Endothelial cell of umbilical vein (primary cell): Measurements from ENCODE around the gene APOC1. TPM values are rescaled to one million over a fixed set of nuclear protein-coding genes. Genes with fewer than 3 reads are reported as not detected.

Experiments
- BruUV-seq: library from RNA; stranded (reverse); fragments of 400-500 nt; replicated peaks from 2 replicates; lab custom pipeline; 2021; lab: Mats Ljungman, UMichigan
- CTCF ChIA-PET: fragments of 300-600, 350-600 bp; sonication (Branson Sonifier 250); formaldehyde crosslinking; loops from one replicate; lab custom pipeline; 2021; ENCODE audit warnings: antibody characterized with exemption, inconsistent platforms; lab: Charles Lee
- POLR2A ChIA-PET: fragments of 300-600, 350-600 bp; sonication (Branson Sonifier 250); formaldehyde crosslinking; loops from one replicate; lab custom pipeline; 2021; ENCODE audit warnings: antibody characterized with exemption, inconsistent platforms; lab: Charles Lee
- DNase-seq: peaks from one replicate; pipeline ENCODE4 v3.0.0-alpha.2; 2011; ENCODE audit warnings: low read depth, low spot score
- FAIRE-seq: peaks from 2 replicates; lab custom pipeline; 2011; peaks lifted over from hg19 to GRCh38; lab: Jason Lieb, UNC
- H2AFZ ChIP-seq: 2 replicates; pipeline ENCODE4 v1.6.0; 2012; ENCODE audit warnings: low read depth, low read length, control low read depth, inconsistent platforms
- H3K27ac ChIP-seq: 2 replicates; pipeline ENCODE4 v1.5.1; 2011; ENCODE audit warnings: low read depth, mild to moderate bottlenecking, control low read depth, low read length, moderate library complexity; ENCODE audit not compliant: insufficient read depth
- H3K27me3 ChIP-seq, 2 experiments: 2 replicates each; pipeline versions ENCODE4 v1.6.0 to v1.6.1; 2011; ENCODE audit warnings: low read length in 2 of 2, mixed read lengths in 1 of 2; ENCODE audit not compliant: control insufficient read depth in 2 of 2, insufficient read depth in 2 of 2
- H3K36me3 ChIP-seq, 2 experiments: 2 replicates in 1 of 2; 3 replicates in 1 of 2; pipeline ENCODE4 v1.5.1; 2011; ENCODE audit warnings: low read length in 2 of 2, mild to moderate bottlenecking in 1 of 2, moderate library complexity in 1 of 2; ENCODE audit not compliant: control insufficient read depth in 2 of 2, insufficient read depth in 2 of 2; ENCODE audit errors: extremely low read depth in 1 of 2
- H3K4me1 ChIP-seq: 3 replicates; pipeline ENCODE4 v1.5.1; 2011; ENCODE audit warnings: mild to moderate bottlenecking, low read length; ENCODE audit not compliant: control insufficient read depth, insufficient read depth; ENCODE audit errors: extremely low read depth
- H3K4me2 ChIP-seq: 2 replicates; pipeline ENCODE4 v1.6.1; 2011; ENCODE audit warnings: low read length, control low read depth, mixed read lengths; ENCODE audit not compliant: insufficient read depth
- H3K4me3 ChIP-seq, 3 experiments: fragments of 200-600 bp in 1 of 3; sonication (generic), shearing (Covaris generic) in 1 of 3; replicated peaks in 1 of 3; 2 replicates each; pipeline ENCODE4 v1.5.1; 2011 to 2016; ENCODE audit warnings: control low read depth in 3 of 3, low read length in 3 of 3, mild to moderate bottlenecking in 2 of 3, inconsistent platforms in 1 of 3, low read depth in 1 of 3, moderate library complexity in 1 of 3; ENCODE audit not compliant: insufficient read depth in 1 of 3
- H3K79me2 ChIP-seq: 2 replicates; pipeline ENCODE4 v1.6.0; 2012; ENCODE audit warnings: low read length, inconsistent platforms; ENCODE audit not compliant: control insufficient read depth, insufficient read depth
- H3K9ac ChIP-seq: replicated peaks from 2 replicates; pipeline ENCODE3; 2011; ENCODE audit warnings: low read length, control low read depth; ENCODE audit not compliant: insufficient read depth; ENCODE audit errors: extremely low read depth
- H3K9me1 ChIP-seq: replicated peaks from 3 replicates; pipeline ENCODE4 v1.6.0; 2011; ENCODE audit warnings: mild to moderate bottlenecking, low read length; ENCODE audit not compliant: control insufficient read depth, insufficient read depth; ENCODE audit errors: extremely low read depth
- H3K9me3 ChIP-seq: replicated peaks from 2 replicates; pipeline ENCODE4 v1.5.1; 2012; ENCODE audit warnings: low read length, inconsistent platforms; ENCODE audit not compliant: control insufficient read depth, insufficient read depth
- H4K20me1 ChIP-seq: replicated peaks from 2 replicates; pipeline ENCODE3; 2011; ENCODE audit warnings: mild to moderate bottlenecking, low read length; ENCODE audit not compliant: control insufficient read depth, insufficient read depth; ENCODE audit errors: extremely low read depth
- EZH2 ChIP-seq: IDR thresholded peaks from 2 replicates; pipeline ENCODE4 v1.6.1; 2012; ENCODE audit warnings: borderline replicate concordance, low read depth, mild to moderate bottlenecking, moderate library complexity, low read length, inconsistent platforms; ENCODE audit not compliant: severe bottlenecking
- FOS ChIP-seq: IDR thresholded peaks from 2 replicates; pipeline ENCODE4 v1.6.1; 2011; ENCODE audit warnings: mild to moderate bottlenecking, low read length, moderate library complexity, borderline replicate concordance; ENCODE audit not compliant: insufficient read depth
- GATA2 ChIP-seq: IDR thresholded peaks from 2 replicates; pipeline ENCODE4 v1.7.0; 2011; ENCODE audit warnings: low read depth, mild to moderate bottlenecking, moderate library complexity, mixed read lengths, low read length; ENCODE audit not compliant: insufficient read length, insufficient read depth
- JUN ChIP-seq: IDR thresholded peaks from 2 replicates; pipeline ENCODE4 v1.6.1; 2011; ENCODE audit warnings: borderline replicate concordance, low read depth; ENCODE audit not compliant: insufficient read length, insufficient read depth
- MYC ChIP-seq: IDR thresholded peaks from one replicate; pipeline ENCODE4 v1.6.1; 2011; ENCODE audit warnings: mild to moderate bottlenecking, low read depth, low read length
- POLR2A ChIP-seq: IDR thresholded peaks from 2 replicates; pipeline ENCODE4 v1.6.1; 2012; ENCODE audit warnings: low read depth, mild to moderate bottlenecking, control low read depth, low read length
- POLR2AphosphoS5 ChIP-seq: IDR thresholded peaks from 2 replicates; pipeline ENCODE4 v1.6.1; 2012; ENCODE audit warnings: low read depth, mild to moderate bottlenecking, control low read depth, low read length, moderate library complexity; ENCODE audit not compliant: insufficient read depth
- dilution Hi-C: fragments of 300-500 bp; cut with MboI; formaldehyde crosslinking; loops from one replicate; pipeline ENCODE4 v1.15.0; 2019; ENCODE audit warnings: low sequenced_read_pairs; ENCODE audit not compliant: extremely low pct_ligation_motif_present
- intact Hi-C: fragments of 100-400 bp; cut with micrococcal nuclease; formaldehyde crosslinking; loops from one replicate; pipeline ENCODE4 v1.10.0; 2022
- polyA plus RNA-seq, 4 experiments: library from polyadenylated mRNA; depleted of rRNA in 3 of 4; stranded (reverse) in 3 of 4; unstranded in 1 of 4; fragments of >200 nt; gene quantifications; 2 replicates each; pipeline versions ENCODE4 v1.2.1 to v1.2.3, GENCODE V29; 2011 to 2012; ENCODE audit warnings: missing spikeins in 1 of 4
- total RNA-seq: library from RNA; stranded (reverse); gene quantifications from 2 replicates; pipeline ENCODE4 v1.2.3, GENCODE V29; 2021
- TF ChIP-seq, protein P1 (sequence below), 2 donors: IDR thresholded peaks; 1 replicate in 1 of 2; 2 replicates in 1 of 2; pipeline ENCODE4 v1.5.1; 2011; ENCODE audit warnings: low read length in 2 of 2, mild to moderate bottlenecking in 2 of 2, moderate library complexity in 2 of 2, control low read depth in 1 of 2, inconsistent platforms in 1 of 2, low read depth in 1 of 2; ENCODE audit not compliant: insufficient read depth in 1 of 2; ENCODE audit errors: extremely low read depth in 1 of 2
- TF ChIP-seq, protein P2 (sequence below): IDR thresholded peaks from 2 replicates; pipeline ENCODE4 v1.6.1; 2011; ENCODE audit not compliant: insufficient read depth, insufficient read length

Gene APOC1
- total and polyA plus RNA-seq, 2 donors (not counting 3 experiments of a cell fraction or from before 2014, with no cell fraction given): 5.0 to 18.5 TPM

DNA sequence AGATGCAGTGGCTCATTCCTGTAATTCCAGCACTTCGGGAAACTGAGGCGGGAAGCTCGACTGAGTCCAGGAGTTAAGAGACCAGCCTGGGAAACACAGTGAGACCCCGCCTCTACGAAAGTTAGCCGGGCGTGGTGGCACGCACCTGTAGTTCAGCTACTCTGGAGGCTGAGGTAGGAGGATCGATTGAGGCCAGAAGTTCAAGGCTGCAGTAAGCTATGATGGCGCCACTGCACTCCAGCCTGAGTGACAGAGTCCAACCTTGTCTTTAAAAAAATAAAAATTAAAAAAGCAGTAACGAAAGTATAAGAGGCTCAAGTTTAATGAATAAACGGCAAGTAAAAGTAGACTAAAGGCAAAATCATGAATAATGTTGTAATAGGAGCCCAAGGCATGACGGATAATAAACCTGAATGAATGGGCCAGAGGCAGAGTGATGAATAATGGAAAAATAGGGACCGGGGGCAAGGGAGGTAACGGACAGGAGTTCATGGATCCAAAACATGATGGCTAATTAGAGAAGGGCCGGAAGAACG lies 24.5 kb upstream of the APOC1 start:
- Histone ChIP-seq H3K36me3 (peaks cover 6 to 31% of the 10 kb centered on the region in 2 experiments), H4K20me1 (no peaks in the 10 kb centered on the region), H3K9me3 (no peaks in the 10 kb centered on the region), H3K79me2 (peaks cover 31% of the 10 kb centered on the region), H3K4me1 (peaks cover 16% of the 10 kb centered on the region), H3K4me2 (peak overlapping the region; percentile 65), H3K9me1 (no peaks in the 10 kb centered on the region), H3K27ac (peak overlapping the region; percentile 65), H2AFZ (no peak overlapping the region), H3K27me3 (no peaks in the 10 kb centered on the region), H3K4me3 (peak overlapping the region in 2 of 3 experiments; percentile 20 to 44), H3K9ac (peak overlapping the region; percentile 16)
- intact Hi-C loops: loop anchor here (1.0 to 5.0 kb wide), 6 partner anchors 13 to 171 kb away; partner anchors contain the start of gene CLPTM1
- FAIRE-seq (no peak), DNase-seq (no peak)
- ChIA-PET POLR2A (interaction anchor here (0.9 to 1.4 kb wide), 4 partner anchors 9 to 44 kb away, joined by 3 read pairs; partner anchors contain the start of gene NECTIN2), CTCF (interaction anchor here (1.3 to 1.6 kb wide), 8 partner anchors 14 to 169 kb away, joined by 3 to 5 read pairs (median 4); no protein-coding TSS in a partner anchor)
- TF ChIP-seq JUN (no peak), EZH2 (no peak), POLR2AphosphoS5 (no peak)
- dilution Hi-C loops: no loop called here
- BruUV-seq: TSS peak; percentile 84

DNA sequence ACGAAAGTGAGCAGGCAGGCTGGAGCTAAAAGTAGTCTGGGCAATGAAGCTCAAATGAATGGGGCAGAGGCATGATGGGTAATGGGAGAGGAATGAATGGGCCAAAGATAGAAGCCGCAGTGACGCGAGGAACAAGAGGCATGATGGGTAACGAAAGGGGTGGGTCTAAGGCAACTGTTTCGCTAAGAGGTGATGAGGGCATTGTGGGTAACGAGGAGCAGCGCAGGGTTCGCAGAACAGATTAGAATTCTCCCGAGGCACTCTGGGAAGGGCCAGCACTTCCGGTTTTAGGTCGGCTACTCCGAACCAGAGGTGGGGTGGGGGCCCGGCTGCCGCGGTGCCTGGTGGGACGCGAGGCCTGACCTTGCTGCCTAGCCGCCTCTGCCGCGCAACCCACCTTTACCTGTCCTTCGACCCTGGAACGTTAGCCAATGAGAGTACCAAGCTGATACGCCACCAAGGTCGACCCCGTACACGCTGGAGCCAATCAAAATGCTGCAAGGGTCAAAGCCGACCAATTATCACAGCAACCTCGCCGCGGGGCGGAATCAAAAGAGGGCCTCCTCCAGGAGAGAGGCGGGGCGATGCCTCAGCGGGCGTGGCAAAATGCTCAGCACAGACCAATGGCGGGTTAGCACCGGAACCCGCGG lies 23.9 kb upstream of the APOC1 start:
- FAIRE-seq (peak; percentile 100), DNase-seq (peak; percentile 100)
- TF ChIP-seq EZH2 (no peak), POLR2AphosphoS5 (peak; percentile 97), POLR2A (peak; percentile 91), MYC (no peak), FOS (no peak), JUN (no peak), GATA2 (no peak)
- TF ChIP-seq, protein P1, sequence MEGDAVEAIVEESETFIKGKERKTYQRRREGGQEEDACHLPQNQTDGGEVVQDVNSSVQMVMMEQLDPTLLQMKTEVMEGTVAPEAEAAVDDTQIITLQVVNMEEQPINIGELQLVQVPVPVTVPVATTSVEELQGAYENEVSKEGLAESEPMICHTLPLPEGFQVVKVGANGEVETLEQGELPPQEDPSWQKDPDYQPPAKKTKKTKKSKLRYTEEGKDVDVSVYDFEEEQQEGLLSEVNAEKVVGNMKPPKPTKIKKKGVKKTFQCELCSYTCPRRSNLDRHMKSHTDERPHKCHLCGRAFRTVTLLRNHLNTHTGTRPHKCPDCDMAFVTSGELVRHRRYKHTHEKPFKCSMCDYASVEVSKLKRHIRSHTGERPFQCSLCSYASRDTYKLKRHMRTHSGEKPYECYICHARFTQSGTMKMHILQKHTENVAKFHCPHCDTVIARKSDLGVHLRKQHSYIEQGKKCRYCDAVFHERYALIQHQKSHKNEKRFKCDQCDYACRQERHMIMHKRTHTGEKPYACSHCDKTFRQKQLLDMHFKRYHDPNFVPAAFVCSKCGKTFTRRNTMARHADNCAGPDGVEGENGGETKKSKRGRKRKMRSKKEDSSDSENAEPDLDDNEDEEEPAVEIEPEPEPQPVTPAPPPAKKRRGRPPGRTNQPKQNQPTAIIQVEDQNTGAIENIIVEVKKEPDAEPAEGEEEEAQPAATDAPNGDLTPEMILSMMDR (IDR thresholded peaks at IDR 0.05; ENCODE audit: extremely low read depth in 1 of 2, insufficient read depth in 1 of 2, low read depth in 1 of 2, low read length in 2 of 2): no peak
- TF ChIP-seq, protein P2, sequence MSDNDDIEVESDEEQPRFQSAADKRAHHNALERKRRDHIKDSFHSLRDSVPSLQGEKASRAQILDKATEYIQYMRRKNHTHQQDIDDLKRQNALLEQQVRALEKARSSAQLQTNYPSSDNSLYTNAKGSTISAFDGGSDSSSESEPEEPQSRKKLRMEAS: no peak
- Histone ChIP-seq H3K9me1 (no peaks in the 10 kb centered on the region), H3K4me2 (peak overlapping the region; percentile 65), H3K27me3 (no peaks in the 10 kb centered on the region), H3K9me3 (no peaks in the 10 kb centered on the region), H3K36me3 (peaks cover 6 to 35% of the 10 kb centered on the region in 2 experiments), H3K9ac (peak overlapping the region; percentile 16), H3K4me1 (peaks cover 16% of the 10 kb centered on the region), H2AFZ (no peak overlapping the region), H3K4me3 (peak overlapping the region in 2 of 3 experiments; percentile 44 to 61), H3K27ac (peak overlapping the region; percentile 65), H3K79me2 (peaks cover 33% of the 10 kb centered on the region), H4K20me1 (no peaks in the 10 kb centered on the region)
- POLR2A ChIA-PET: interaction anchor here (0.9 to 1.4 kb wide), 4 partner anchors 9 to 45 kb away, joined by 3 read pairs; partner anchors contain the start of gene NECTIN2
- dilution Hi-C loops: no loop called here
- CTCF ChIA-PET: interaction anchor here (1.3 to 1.6 kb wide), 8 partner anchors 13 to 169 kb away, joined by 3 to 5 read pairs (median 4); no protein-coding TSS in a partner anchor
- intact Hi-C loops: loop anchor here (1.0 to 5.0 kb wide), 6 partner anchors 13 to 172 kb away; partner anchors contain the start of gene CLPTM1
- BruUV-seq: no TSS peak
